Caco-2 (cell line): Measurements from ENCODE around the gene UBASH3B. TPM values are rescaled to one million over a fixed set of nuclear protein-coding genes. Genes with fewer than 3 reads are reported as not detected.

Source experiments
- BruUV-seq: library from RNA; stranded (reverse); fragments of 400-500 nt; replicated peaks from 2 replicates; lab custom pipeline; 2021; lab: Mats Ljungman, UMichigan
- CTCF ChIA-PET: fragments of 300-600 bp; sonication (Branson Sonifier 250); formaldehyde crosslinking; loops from one replicate; lab custom pipeline; 2022; ENCODE audit warnings: antibody characterized with exemption; lab: Charles Lee
- POLR2A ChIA-PET: fragments of 300-600 bp; sonication (Branson Sonifier 250); formaldehyde crosslinking; loops from one replicate; lab custom pipeline; 2022; ENCODE audit warnings: antibody characterized with exemption; lab: Charles Lee
- DNase-seq, 2 experiments: peaks; one replicate each; pipeline versions ENCODE4 v3.0.0 to v3.0.0-alpha.2; 2020 to 2022
- H3K27me3 ChIP-seq: replicated peaks from 2 replicates; pipeline ENCODE4 v1.6.0; 2011; ENCODE audit warnings: low read length; ENCODE audit not compliant: control insufficient read depth, insufficient read depth
- H3K36me3 ChIP-seq: 2 replicates; pipeline ENCODE4 v1.5.1; 2011; ENCODE audit warnings: low read length; ENCODE audit not compliant: control insufficient read depth, insufficient read depth
- H3K4me1 ChIP-seq: fragments of 250-450 bp; sonication (Bioruptor Pico); 2 replicates; pipeline ENCODE4 v1.5.1; 2020; ENCODE audit warnings: mild to moderate bottlenecking
- H3K4me3 ChIP-seq: 2 replicates; pipeline ENCODE4 v1.5.1; 2011; ENCODE audit warnings: low read depth, mild to moderate bottlenecking, control low read depth, low read length
- H3K9me3 ChIP-seq: fragments of 250-450 bp; sonication (Bioruptor Pico); 2 replicates; pipeline ENCODE4 v1.5.1; 2020; ENCODE audit warnings: mild to moderate bottlenecking, moderate library complexity
- H3K27ac Mint-ChIP-seq: one replicate; pipeline ENCODE4 v1.8.0; 2022; ENCODE audit warnings: mixed read lengths; ENCODE audit not compliant: unreplicated experiment
- H3K27me3 Mint-ChIP-seq: one replicate; pipeline ENCODE4 v1.8.0; 2022; ENCODE audit warnings: mixed read lengths; ENCODE audit not compliant: insufficient read depth, unreplicated experiment
- H3K36me3 Mint-ChIP-seq: one replicate; pipeline ENCODE4 v1.8.0; 2022; ENCODE audit warnings: mild to moderate bottlenecking, mixed read lengths; ENCODE audit not compliant: insufficient read depth, unreplicated experiment
- H3K4me1 Mint-ChIP-seq: one replicate; pipeline ENCODE4 v1.8.0; 2022; ENCODE audit warnings: low read depth, mixed read lengths; ENCODE audit not compliant: unreplicated experiment
- H3K4me3 Mint-ChIP-seq: one replicate; pipeline ENCODE4 v1.8.0; 2022; ENCODE audit warnings: mild to moderate bottlenecking, moderate library complexity, mixed read lengths; ENCODE audit not compliant: unreplicated experiment
- H3K9me3 Mint-ChIP-seq: one replicate; pipeline ENCODE4 v1.8.0; 2022; ENCODE audit warnings: mixed read lengths; ENCODE audit not compliant: unreplicated experiment
- intact Hi-C: fragments of 100-400 bp; cut with micrococcal nuclease; formaldehyde crosslinking; loops from one replicate; pipeline ENCODE4 v1.10.0; 2022; ENCODE audit not compliant: unreplicated experiment
- total RNA-seq: library from RNA; stranded (reverse); gene quantifications from 2 replicates; pipeline ENCODE4 v1.2.3, GENCODE V29; 2022
- TF ChIP-seq, protein P1 (sequence below), 2 experiments: fragments of 200-600 bp in 1 of 2; IDR thresholded peaks; 1 replicate in 1 of 2; 2 replicates in 1 of 2; pipeline versions ENCODE4 v1.5.1 to v1.8.0; 2011 to 2022; ENCODE audit warnings: antibody characterized with exemption in 1 of 2, control low read depth in 1 of 2, inconsistent platforms in 1 of 2, low read depth in 1 of 2, low read length in 1 of 2, mild to moderate bottlenecking in 1 of 2, moderate library complexity in 1 of 2; ENCODE audit not compliant: insufficient read depth in 1 of 2, severe bottlenecking in 1 of 2, unreplicated experiment in 1 of 2

UBASH3B gene
- total RNA-seq, 1 experiment from 2014 or later = 21.5 TPM

DNA sequence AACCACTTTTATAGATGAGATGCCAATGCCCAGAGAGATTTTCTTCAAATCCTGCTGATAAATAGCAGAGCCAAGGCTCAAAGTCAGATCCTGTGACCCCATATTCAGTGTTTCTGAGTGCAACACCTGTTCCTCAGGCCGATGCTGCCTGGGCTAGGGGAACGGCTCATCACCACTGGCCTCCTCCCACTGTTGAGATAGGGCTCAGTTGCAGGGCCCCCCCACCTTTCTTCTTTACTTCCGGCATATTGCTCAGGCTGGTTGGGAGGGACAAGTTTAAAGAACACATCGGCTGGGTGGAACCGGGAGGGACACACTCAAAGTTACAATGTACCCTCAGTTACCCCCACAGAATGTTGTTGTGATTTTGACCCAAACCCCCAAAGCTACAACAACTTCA lies 94.5 kb downstream of the UBASH3B start:
- DNase-seq = no peak
- Mint-ChIP-seq H3K36me3 (no peaks in the 10 kb centered on the region), H3K27ac (no peak overlapping the region), H3K4me3 (no peak overlapping the region), H3K9me3 (no peaks in the 10 kb centered on the region), H3K4me1 (peaks cover 16% of the 10 kb centered on the region), H3K27me3 (no peaks in the 10 kb centered on the region)
- POLR2A ChIA-PET = no interaction called here
- BruUV-seq = no TSS peak
- intact Hi-C loops = no loop called here
- H3K27me3 ChIP-seq = no peaks in the 10 kb centered on the region
- TF ChIP-seq, protein P1, sequence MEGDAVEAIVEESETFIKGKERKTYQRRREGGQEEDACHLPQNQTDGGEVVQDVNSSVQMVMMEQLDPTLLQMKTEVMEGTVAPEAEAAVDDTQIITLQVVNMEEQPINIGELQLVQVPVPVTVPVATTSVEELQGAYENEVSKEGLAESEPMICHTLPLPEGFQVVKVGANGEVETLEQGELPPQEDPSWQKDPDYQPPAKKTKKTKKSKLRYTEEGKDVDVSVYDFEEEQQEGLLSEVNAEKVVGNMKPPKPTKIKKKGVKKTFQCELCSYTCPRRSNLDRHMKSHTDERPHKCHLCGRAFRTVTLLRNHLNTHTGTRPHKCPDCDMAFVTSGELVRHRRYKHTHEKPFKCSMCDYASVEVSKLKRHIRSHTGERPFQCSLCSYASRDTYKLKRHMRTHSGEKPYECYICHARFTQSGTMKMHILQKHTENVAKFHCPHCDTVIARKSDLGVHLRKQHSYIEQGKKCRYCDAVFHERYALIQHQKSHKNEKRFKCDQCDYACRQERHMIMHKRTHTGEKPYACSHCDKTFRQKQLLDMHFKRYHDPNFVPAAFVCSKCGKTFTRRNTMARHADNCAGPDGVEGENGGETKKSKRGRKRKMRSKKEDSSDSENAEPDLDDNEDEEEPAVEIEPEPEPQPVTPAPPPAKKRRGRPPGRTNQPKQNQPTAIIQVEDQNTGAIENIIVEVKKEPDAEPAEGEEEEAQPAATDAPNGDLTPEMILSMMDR (IDR thresholded peaks at IDR 0.05; ENCODE audit: insufficient read depth in 1 of 2, low read depth in 1 of 2, low read length in 1 of 2, severe bottlenecking in 1 of 2, unreplicated experiment in 1 of 2) = no peak
- H3K4me3 ChIP-seq = no peak overlapping the region
- no peaks in the 10 kb centered on the region for H3K9me3 ChIP-seq
- H3K4me1 ChIP-seq = peaks cover 5% of the 10 kb centered on the region; the same call in 1 of the 2 replicates
- CTCF ChIA-PET = no interaction called here
- H3K36me3 ChIP-seq = no peaks in the 10 kb centered on the region

DNA sequence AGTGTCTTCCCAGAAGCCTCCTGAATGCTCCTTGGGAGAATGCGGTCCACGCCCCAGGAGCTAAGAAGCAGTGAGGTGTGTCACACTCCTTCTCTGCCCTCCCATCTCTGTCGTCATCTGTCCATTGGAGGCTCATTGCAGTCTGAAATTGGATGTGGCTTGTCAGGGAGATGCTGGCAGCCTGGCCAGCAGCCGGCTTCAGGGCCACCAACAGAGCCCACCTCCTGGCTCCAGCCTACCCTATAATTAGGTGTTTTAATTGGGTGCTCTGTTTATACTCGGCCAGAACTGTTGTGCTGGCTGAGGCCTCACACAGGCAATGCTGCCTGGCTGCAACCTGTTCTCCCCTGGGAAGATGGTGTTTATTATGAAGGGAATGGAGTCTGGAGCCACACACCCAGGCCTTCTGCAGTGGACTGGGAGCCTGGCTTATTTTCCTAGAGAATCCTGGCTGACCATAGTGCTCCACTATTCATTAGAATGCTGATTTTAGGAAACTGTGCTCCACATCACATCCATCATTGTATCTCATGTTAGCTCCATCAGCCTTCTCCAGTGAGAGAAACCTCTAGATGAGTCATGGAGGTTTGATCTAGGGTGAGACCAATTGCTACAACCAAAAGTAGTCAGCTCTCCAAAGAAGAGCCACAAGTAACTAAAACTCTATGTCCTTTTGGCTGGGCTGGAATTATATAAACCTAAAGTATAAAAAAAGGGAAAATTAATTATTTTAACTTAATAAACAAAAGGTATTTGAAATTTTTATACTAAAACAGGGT lies 96.0 kb downstream of the UBASH3B start:
- no peaks in the 10 kb centered on the region for H3K36me3 Mint-ChIP-seq
- no peak overlapping the region for H3K27ac Mint-ChIP-seq
- no peak overlapping the region for H3K4me3 Mint-ChIP-seq
- H3K27me3 Mint-ChIP-seq = no peaks in the 10 kb centered on the region
- peaks cover 9% of the 10 kb centered on the region for H3K4me1 Mint-ChIP-seq
- Histone ChIP-seq H3K9me3 (no peaks in the 10 kb centered on the region), H3K4me3 (no peak overlapping the region), H3K27me3 (no peaks in the 10 kb centered on the region), H3K36me3 (no peaks in the 10 kb centered on the region), H3K4me1 (peaks cover 3% of the 10 kb centered on the region; the same call in 1 of the 2 replicates)
- TF ChIP-seq, protein P1 (IDR thresholded peaks at IDR 0.05; ENCODE audit: insufficient read depth in 1 of 2, low read depth in 1 of 2, low read length in 1 of 2, severe bottlenecking in 1 of 2, unreplicated experiment in 1 of 2) = no peak
- no peaks in the 10 kb centered on the region for H3K9me3 Mint-ChIP-seq
- intact Hi-C loops = no loop called here
- DNase-seq = no peak
- POLR2A ChIA-PET = no interaction called here
- CTCF ChIA-PET = interaction anchor here (0.9 kb wide), 1 partner anchor 126 kb away, joined by 4 read pairs; no protein-coding TSS in a partner anchor
- no TSS peak for BruUV-seq

- Mint-ChIP-seq H3K9me3 (no peaks in the 10 kb centered on the region), H3K4me1 (no peaks in the 10 kb centered on the region), H3K36me3 (no peaks in the 10 kb centered on the region), H3K4me3 (no peak overlapping the region), H3K27me3 (no peaks in the 10 kb centered on the region), H3K27ac (no peak overlapping the region)
- Histone ChIP-seq H3K9me3 (no peaks in the 10 kb centered on the region), H3K27me3 (no peaks in the 10 kb centered on the region), H3K4me1 (no peaks in the 10 kb centered on the region), H3K4me3 (no peak overlapping the region), H3K36me3 (no peaks in the 10 kb centered on the region)
- ChIA-PET CTCF (interaction anchor here (1.2 to 4.3 kb wide), 7 partner anchors 22 to 173 kb away, joined by 4 to 48 read pairs (median 9); partner anchors contain the start of gene UBASH3B), POLR2A (no interaction called here)
- intact Hi-C loops = loop anchor here (1.0 kb wide), 6 partner anchors 27 to 174 kb away; partner anchors contain the start of gene UBASH3B
- BruUV-seq = no TSS peak
- DNase-seq = no peak
- TF ChIP-seq, protein P1 (IDR thresholded peaks at IDR 0.05; ENCODE audit: insufficient read depth in 1 of 2, low read depth in 1 of 2, low read length in 1 of 2, severe bottlenecking in 1 of 2, unreplicated experiment in 1 of 2) = no peak
Measured at GRCh38 chr11:122754028-122754427, 98.5 kb downstream of the UBASH3B start.
